NCI-H2227 treated with DMSO at 0.1 percent for 48 hours (cell line): Measurements from ENCODE around the gene CACNA1H.
A peak's percentile ranks its signal among the peaks of the same experiment; 100 is the strongest.

Source experiments
- DNase-seq: peaks from one replicate; lab custom pipeline; 2025; lab: John Stamatoyannopoulos, UW

The CACNA1H gene

DNA sequence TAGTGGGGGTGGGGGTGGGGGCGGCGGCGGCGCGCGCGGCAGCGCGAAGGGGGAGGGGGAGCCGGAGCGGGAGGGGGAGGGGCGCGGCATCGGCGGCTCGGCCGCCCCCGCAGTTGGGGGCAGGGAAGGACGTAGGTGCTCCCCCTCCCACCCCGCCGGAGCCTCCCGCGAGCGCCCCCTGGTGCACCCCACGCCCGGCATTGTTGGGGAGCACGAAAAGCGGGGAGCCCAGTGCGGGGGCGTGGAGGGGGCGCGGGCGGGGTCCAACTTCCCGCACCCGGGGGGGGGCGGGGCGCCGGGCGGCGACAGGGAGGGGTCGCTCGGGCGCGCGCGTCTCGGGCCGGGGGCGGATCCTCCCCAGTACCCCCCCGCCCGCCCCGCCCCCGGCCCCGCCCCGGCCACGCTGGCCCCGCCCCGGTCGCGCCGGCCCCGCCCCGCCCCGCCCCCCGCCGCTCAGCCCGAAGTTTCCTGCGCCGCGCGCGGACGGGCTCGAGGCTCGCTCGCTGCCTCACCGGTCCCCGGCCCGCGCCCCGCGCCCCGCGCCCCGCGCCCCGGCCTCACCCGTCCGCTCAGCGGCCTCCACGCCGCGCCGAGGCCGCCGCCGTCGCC, at the start of gene CACNA1H:
TSS of gene CACNA1H (plus strand) at position 456 of the 609 bp plus-strand sequence. CDS start 632 bp downstream, outside the sequence.
- DNase-seq, result peak; percentile 44

DNA sequence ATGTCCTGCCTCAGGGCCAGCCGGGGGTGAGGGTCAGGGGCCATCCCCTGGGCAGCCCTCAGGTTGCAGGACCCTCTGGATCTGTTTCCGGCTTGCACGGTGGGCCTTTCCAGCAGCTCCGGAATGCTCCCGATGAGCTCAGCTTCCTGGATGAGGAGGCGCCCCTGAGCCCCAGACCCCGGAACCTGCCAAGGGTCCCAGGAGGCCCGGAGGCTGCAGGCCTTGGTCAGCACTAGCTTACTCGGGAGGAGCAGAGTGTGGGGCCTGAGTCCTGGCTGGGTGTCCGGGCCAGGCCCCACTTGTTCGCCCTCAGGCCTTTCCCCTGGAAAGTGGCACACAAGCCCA, 49.3 kb upstream of the CACNA1H start:
- DNase-seq, result no peak

DNA sequence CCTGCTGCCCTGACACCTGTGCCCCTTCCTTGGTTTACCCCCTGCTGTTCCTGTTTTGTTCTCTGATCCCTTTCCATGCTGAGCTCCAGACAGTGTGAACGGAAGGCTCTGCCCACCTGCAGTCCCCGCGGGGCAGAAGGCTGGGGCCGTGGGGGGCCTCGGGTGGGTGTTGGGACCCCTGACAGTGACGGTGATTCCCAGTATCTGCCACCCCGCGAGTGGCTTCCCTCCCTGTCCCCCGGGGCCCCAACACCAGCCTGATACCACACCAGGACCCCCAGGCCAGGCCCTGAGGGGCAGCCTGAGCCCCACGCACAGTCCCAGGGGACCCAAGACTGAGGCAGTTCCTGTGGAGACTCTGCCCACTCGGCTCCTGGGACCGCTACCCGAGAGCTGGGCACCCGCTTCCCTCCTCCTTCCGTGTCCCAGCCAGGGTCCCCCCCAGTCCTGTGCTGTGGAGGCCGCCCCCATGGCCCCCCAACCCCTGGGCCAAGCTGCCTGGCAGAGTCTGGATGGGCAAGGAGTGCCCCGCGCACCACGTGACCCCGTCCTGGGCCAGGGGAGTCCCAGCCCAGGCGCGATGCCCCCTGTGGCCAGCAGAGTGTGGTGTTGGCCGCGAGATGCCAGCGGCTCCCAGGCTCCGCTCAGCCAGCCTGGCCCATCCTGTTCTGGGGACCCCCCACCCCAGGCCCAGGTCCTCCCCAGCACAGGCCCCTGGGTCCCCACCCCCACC, 46.9 kb upstream of the CACNA1H start:
- DNase-seq, result peak; percentile 60

DNA sequence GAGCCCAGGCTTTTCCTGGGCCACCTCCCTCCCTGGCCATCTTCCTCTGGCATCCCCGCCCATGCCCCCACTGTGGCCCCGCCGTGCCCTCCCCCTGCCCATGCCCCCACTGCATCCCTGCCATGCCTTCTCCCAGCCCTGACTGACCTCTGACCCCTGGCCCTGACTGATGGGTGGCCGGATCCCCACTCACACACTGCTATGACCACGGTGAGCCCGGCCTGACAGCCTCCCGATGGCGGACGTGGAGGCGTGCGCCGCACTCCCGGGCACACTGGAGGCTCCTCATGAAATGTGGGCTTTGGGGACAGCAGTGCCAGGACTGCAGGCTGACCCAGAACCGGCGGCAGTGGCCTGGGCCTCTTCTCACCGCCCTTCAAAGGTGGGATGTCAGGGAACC, 46.2 kb upstream of the CACNA1H start:
- no peak for DNase-seq

DNA sequence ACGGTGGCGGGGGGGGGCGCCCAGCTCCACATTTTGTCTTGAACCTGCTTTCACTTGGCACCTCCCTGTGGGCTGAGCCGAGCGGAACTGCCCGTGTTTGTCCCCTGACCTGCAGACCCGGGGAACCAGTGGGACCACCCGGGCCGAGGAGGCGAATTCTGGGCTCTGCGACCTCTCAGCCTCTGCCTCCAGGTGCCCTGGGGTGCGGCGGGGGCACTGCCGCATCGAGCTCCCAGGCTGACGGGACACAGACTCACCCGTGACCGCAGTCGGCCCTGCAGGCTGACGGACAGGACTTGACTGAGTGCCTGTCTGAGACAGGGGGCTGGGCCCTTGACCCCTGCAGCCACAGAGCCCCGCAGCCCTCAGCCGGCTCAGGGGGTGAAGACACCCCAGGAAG, 45.8 kb upstream of the CACNA1H start:
- DNase-seq, result no peak

DNA sequence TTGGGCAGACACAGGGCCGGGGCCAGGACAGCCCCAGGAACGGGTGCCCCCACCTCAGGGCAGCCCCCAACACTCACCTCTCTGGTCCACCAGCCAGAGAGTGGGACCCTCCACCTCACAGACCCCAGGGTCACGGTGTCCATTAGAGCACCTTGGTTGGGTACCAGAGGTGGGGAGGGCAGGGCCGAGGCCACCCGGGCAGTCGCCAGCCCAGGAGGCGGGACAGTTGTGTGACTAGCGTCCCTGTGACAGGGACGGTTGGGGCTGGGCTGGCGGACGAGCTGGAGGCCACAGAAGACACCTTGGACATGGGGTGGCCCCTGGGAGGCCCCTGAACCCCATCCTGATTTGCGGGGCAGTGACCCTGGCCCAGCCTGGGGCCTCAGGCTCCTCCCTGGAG, 45.2 kb upstream of the CACNA1H start:
- DNase-seq, result no peak

DNA sequence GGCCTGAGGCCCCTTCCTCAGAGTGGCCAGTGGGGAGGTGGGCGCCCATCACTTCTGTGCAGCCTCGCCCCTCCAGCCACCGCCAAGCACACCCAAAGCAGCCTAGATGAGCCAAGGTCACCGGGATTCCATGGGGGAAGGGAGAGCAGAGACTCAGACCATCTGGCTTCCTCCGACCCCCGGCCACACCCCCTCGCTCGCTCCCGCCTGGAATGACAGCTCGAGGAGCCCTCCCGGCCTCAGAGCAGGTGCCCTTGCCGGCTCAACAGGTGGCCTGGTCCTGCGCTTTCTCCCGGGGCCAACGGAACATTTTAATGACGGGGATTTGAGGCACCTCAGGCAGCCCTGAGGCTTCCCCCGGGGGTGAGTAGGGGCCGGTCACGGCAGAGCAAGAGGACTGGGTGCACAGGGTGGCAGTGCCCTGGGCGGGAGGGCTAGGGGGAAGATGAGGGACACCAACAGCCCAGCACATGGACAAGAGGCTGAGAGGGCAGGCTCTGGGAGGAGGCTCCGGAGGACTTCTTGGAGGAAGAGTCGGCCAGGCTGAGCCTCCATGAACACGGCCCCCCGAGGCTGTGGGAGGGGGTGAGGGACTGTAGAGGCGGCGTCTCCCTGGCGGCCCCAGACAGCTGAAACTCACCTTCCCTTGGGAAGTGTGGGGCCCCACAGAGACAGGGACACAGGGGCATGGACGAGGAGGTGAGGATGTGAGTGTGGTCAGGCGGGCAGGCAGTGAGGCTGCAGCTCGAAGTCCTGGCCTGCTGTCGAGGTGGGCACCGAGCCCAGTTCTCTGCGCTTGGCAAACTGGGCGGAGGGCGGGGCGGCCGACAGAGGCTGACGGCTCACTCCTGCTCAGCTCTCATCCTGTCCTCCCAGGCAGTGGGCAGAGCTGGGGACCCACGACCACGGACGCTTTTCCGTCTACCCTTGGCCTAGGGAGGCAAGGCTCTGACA, 44.3 kb upstream of the CACNA1H start:
- peak; percentile 12 for DNase-seq

DNA sequence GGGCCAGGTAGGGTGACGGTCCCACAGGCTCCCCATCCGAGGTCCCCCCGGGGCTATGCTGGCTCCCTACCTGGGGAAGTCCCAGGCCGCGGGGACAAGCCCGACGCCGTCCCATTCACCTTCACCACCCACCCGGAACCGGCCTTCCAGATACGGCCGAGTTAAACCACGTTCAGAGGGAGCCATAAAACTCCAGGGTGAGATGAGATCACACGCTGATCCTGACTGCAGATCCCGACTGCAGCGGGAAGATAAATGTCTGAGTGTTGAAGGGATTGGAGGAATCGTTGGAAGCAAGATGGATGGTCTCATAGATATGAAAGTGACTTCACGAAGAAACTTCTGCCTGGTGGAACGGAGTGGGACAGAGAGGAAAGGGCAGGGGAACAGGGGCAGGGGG, 43.3 kb upstream of the CACNA1H start:
- DNase-seq, result no peak

DNA sequence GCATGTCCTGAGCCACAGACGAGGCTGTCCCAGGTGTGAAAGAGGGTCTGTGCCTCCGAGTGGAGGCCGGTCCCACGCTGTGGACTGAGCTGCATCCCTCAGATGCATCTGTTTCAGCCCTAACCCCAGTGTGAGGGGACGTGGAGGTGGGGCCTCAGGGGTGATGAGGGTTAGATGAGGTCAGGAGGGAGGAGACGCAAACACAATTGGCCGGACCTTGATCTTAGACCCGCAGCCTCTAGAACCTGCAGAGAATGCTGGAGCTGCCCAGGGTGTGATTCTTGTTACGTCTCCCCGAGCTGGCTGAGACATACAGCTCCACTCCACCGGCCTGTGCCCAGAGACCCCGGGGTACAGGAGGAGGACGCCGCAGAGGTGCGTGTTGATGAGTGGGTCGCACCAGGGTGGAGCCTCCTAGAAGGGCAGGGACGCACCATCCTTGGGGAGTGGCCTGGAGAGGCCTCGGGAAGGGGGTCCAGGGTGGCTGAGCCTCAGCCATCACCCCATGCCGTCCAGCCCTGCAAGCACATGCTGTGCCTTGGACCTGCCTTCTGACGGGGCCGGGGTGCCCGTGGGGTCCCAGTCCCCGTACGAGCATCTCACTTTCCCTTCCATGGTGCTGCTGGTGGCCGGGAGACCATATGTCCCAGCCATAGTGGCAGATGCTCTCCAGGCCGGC, 40.3 kb upstream of the CACNA1H start:
- DNase-seq, result no peak

DNA sequence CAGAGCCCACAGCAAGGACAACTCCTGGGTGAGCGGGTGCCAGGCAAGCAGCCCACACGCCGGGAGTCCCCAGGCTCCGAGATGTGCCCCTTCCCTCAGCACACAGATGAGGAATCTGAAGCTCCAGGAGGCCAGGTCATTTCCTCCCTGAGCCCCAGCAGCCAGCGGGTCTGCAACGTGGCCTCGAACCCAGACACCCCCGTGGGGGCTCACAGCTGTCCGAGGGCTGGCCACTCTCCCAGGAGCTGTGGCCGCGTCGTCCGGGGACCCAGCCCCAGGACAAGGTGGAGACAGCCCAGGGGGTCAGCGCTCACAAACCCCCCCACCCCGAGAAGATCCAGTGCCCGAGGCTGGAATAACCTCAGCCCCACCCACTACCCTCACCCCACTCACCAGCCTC, 39.4 kb upstream of the CACNA1H start:
- no peak for DNase-seq

DNA sequence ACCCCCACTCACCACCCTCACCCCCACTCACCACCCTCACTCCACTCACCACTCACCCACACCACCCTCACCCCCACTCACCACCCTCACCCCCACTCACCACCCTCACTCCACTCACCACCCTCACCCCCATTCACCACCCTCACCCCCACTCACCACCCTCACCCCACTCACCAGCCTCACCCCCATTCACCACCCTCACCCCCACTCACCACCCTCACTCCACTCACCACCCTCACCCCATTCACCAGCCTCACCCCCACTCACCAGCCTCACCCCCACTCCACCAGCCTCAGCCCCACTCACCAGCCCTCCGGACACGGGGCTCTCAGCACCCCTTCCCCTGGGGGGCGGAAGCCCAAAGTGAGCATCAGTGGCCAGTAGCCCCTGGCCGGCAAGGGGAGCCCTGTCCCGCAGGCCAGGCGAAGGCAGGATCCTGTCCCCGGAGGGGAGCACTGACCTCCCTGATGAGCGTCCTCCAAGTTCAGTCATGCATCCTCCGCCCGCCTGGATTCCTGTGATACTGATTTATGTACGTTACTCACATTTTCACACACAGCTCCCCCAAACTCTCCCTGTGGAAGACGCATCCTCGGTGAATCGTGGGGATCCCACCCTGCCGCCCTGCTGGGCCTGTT, 38.9 kb upstream of the CACNA1H start:
- no peak for DNase-seq

DNA sequence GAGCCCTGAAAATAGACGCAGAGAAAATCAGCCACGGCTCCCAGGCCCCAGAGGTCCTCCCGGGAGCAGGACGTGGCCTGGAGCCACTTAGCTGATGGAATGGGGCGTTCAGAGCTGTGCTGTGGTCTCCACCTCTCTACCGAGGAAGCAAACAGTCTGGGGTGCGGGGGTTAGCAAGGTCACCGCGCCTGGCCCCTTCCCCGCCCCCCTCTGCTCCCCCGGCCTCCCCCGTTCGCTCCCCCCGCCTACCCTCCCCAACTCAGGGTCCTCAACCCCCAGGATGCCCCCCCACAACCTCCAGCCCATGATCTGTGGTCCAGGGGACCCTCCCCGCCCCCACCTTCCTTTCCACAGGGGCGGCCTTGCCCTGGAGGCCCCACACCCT, 36.2 kb upstream of the CACNA1H start:
- no peak for DNase-seq

DNA sequence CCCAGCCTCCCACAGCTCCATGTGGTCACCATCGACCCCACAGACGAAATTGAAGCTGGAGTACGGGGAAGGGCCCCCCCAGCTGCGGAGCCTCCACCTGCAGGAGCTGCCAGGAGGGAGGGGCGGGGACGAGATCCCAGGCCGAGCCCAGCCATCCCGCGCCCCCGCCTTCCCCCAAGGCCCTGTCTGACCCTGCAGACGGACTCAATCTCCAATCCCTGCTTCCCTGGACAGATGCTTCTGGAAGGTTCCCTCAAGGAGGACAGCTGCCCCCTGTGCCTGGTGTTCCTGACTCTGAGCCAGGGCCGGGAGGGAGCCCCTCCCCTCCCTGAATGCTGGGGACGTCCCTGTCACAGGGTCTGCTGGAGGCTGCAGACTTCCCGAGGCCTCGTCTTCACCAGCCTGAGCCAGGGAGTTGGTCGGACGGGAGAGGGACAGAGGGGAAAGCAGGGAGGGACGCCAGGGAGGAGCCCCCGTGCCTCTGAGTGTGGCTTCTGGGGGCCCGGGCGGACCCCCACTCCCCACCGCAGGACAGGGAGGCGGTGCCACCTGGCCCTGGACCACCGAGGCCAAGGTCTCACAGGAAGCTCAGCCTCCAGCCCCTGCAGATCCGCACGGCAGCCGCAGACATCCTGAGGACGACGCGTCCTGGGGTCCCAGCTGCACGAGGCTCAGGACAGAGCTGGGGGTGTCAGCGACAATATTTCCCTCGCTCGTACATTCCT, 35.6 kb upstream of the CACNA1H start:
- no peak for DNase-seq

DNA sequence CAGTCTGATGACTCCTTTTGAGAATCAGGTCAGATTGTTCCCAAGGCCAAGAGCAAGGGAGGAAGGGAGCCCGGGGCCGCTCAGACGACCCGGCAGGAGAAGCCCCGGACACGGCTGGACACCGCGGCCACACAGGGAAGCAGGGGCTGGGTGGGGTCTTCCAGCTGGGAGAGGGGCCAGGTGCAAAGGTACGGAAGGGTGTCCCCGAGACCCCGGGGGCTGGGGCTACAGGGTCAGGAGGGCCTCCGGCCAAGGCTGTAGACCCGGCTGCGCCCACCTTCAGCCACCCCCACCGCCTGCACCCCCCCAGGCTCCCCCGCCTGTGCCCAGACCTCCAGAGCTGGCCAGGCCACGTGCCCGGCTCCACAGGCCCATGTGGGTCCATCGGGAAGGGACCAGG, 35.0 kb upstream of the CACNA1H start:
- no peak for DNase-seq

DNA sequence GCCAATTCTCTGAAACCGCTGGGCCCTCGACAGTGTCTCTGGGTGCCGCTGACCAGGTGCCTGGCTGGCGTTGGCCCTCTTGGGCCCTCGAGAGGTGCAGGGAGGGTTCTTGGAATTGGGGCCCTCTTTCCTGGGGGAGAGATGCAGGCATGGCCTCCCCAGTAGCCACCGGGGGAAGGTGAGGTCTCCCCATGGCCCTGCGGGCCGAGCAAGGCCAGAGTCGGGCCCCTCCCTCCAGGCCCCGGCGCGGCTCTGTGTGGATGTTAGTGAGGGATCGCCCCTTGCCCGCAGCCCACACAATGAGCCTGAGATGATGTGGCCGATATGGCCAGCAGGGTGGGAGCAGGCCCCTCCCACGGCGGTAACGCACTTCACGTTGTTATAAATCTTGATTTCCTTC, 33.8 kb upstream of the CACNA1H start:
- no peak for DNase-seq

DNA sequence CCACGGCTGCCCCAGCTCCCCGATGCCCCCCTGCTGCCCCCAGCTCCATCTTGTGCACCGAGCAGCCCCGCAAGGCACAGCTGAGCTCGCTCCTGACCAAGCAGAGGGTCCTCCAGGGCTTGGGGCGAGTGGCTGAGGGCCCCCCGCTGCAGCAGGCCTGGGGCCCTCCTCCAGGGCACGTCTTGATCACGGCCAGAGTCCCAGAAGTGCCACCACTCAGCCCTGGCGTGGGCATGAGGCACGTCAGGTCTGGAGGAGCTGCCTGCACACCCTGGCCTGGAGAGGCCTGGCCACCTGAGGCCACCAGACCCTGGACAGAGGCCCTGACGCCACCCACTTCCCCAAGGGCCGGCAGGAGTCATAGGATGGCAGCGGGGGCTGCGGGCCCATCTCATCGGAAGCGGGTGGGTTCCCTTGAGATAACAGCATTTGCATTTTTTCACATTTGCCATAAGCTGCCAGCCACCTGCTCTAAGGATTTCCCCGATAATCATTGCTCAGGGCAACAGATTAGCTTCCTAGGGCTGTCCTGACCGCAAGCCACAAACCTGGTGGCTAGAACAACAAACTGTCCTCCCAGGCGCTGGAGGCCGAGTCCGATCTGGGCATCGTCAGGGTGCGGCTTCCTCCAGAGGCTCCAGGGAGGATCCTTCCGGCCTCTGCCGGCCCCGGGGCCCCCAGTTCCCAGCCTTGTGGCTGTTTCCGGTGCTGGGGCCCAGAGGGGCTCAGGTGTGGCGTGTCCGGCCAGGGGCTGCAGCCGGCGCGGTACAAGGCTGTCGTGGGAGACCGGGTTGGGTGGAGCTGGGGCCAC, 32.9 kb upstream of the CACNA1H start:
- no peak for DNase-seq

DNA sequence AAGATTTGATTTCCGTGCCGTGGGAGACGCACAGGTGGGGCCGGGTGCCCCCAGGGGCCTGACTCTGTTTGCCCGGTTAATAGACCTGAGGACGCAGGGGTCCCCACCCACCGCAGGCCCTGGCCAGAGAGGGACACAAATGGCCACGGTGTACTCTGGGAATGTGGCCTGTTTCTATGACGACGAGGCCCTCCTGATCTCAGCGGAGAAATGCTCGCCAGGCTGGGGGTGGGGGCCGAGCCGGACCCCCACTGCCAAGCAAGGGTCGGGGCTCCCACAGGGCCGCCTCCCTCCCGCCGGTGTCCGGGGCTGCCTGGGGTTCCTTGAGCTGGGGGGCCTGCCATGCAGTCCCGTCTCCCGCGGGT, 32.3 kb upstream of the CACNA1H start:
- DNase-seq, result no peak

DNA sequence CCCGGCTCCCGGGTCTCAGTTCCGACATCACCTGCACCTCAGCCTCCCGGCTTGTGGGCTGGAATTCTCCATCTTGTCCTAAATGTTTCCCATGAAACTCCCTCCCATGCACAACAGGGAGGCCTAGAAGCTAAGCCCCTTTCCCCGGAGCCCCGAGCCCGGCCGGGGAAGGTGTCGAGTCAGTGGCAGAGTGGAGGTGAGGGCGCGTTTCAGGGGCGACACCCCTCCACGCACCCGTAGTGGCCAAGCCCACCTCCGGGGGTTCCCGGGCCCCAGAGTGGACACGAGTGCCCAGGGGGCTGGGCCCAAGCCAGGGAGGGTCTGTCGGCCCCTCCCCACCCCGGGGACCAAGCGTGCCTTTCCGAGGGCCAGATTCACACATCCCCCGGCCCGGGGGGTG, 31.9 kb upstream of the CACNA1H start:
- no peak for DNase-seq

DNA sequence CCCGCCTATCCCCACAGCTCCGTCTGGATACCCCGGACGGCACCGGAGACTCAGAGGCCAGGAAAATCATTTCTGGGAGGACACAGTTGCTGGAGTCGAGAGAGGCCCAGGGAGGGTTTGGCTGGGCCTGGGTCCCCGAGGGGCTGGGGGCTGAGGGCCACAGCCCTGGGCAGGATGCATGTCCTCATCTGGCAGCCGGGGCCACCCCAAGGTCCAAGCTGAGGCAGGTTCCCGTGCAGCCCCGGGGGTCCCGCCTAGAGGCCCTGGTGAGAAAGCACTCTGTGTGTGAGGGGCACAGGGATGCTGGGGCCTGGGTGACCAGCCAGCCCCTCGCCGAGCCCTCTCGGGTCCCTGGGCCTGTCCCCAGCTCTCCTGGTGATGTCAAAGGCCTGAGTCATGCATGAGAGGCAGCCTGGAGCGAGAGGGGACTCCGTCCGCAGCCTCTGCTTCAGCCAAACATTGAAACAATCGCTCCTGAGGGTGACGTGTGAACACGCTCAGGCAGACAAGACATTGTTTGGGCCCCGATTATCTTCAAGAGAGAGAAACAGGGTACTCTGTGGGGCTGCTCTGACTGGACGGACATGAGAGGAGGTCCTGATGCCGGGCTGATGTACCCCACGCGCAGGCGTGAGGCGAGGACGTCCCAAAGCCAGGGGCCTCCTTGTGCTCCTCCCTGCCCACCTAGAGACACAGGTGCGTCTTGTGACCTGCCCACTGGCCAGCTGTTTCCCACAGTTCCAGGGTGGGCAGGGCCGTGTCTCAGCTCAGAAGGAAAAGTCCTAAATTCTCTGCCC, 31.1 kb upstream of the CACNA1H start:
- DNase-seq, result no peak

DNA sequence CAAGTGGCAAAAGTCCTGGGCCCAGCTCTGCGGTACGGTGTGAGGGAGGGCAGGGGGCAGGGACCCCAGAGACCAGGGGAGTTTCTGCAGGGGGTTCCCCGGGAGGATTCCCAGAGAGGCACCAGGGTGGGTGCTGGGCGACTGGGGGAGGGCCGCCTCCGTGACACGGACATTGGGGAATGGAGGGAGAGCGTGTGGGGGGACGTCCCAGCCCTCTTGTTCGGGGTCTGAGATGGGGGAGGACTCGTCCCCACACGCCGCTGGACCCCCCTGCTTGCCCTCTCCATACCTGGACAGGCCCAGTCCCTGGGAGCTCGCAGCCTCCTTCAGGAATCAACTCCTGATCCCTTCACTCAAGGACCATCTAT, 30.5 kb upstream of the CACNA1H start:
- DNase-seq, result no peak
